ENCODE data around the gene ARHGAP31.
"Not testable (repeated sequence)": the region's sequence is repeated elsewhere in the genome, so short reads cannot be mapped to it uniquely, and the experiment has no call there.

The ARHGAP31 gene

DNA sequence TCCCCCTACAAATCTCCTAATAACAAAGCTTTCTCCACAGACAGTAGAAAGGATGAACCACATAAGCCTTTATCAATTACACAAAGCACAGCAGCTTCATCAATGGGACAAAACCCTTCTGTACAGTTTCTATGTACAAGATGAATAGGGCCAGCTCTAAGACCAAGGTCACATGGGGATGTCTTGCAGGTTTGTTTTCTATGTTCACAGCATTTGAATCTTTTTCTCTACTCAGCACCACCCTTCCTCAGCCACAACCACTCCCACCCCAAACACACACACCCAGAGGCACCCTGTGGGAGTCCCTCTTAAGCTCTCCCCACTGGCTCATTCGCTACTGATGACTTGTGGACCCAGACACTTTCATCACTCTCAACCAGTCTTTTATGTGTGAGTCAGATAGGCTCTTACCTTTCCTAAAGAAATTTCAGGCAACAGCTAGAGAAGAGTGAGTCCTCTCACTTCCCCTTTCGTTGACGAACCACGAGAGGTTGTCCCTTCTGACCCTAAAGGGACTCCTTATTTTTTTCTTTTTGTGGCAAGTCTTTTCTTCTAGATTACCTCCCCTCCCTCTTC is 57.9 kb downstream of the ARHGAP31 start:
- peak overlapping the region; percentile 45 for H3K4me3 ChIP-seq (ENCODE audit: low read length)
- H3K4me1 ChIP-seq (ENCODE audit: low read length): peaks cover 30% of the 10 kb centered on the region
- H3K36me3 ChIP-seq (replicated peaks; ENCODE audit: low read depth, low read length): no peaks in the 10 kb centered on the region
- no peak overlapping the region for H2AFZ ChIP-seq (ENCODE audit: low read depth, low read length)
- H3K9ac ChIP-seq (ENCODE audit: low read length): peak overlapping the region; percentile 19
- TF ChIP-seq, protein P1, sequence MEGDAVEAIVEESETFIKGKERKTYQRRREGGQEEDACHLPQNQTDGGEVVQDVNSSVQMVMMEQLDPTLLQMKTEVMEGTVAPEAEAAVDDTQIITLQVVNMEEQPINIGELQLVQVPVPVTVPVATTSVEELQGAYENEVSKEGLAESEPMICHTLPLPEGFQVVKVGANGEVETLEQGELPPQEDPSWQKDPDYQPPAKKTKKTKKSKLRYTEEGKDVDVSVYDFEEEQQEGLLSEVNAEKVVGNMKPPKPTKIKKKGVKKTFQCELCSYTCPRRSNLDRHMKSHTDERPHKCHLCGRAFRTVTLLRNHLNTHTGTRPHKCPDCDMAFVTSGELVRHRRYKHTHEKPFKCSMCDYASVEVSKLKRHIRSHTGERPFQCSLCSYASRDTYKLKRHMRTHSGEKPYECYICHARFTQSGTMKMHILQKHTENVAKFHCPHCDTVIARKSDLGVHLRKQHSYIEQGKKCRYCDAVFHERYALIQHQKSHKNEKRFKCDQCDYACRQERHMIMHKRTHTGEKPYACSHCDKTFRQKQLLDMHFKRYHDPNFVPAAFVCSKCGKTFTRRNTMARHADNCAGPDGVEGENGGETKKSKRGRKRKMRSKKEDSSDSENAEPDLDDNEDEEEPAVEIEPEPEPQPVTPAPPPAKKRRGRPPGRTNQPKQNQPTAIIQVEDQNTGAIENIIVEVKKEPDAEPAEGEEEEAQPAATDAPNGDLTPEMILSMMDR (IDR thresholded peaks at IDR 0.05; ENCODE audit: low read depth, low read length): no peak
- no peaks in the 10 kb centered on the region for H3K27me3 ChIP-seq (ENCODE audit: low read depth, low read length)
- peak overlapping the region; percentile 66 for H3K4me2 ChIP-seq (ENCODE audit: low read length)
- peak overlapping the region; percentile 71 for H3K27ac ChIP-seq (ENCODE audit: low read length)
- H3K9me3 ChIP-seq (ENCODE audit: insufficient read depth, low read length): no peaks in the 10 kb centered on the region
- 0 out of 2 replicates have a peak, but pooled peaks cover 7% of the 10 kb centered on the region for H4K20me1 ChIP-seq (ENCODE audit: insufficient read depth, low read length)
- H3K79me2 ChIP-seq (ENCODE audit: low read length): no peaks in the 10 kb centered on the region

DNA sequence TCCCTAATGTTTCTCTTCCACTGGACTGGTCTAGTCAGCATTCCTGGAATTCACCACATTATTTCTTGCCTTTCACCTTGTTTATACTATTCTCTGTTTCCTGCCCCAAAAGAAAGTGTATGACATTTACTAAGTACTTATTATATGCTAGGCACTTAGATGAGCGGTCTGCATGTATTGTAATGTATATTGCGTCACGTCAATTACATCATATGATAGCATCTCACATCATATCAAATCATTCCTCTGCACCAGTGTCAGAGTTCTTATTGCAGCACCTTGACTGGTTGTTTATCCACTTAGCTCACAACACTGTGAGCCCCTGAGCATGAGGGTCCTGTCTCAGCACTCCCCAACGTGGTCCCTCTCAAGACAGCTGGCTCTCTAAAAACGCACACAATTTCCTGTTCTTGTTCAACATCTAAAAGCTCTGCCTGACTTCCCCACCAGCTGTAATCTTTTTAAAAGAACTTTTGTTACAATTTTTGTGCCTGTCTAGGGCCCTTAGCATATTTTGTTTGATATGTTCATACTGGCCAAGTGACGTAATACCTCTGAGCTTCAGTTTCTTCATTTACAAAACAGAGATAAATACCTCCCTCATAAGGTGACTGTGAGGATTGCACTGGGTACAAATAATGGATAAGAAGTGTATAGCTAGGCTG is 58.8 kb downstream of the ARHGAP31 start:
- H3K4me3 ChIP-seq (ENCODE audit: low read length): peak overlapping the region; percentile 45; the same call in 1 of the 2 replicates
- H3K9me3 ChIP-seq (ENCODE audit: insufficient read depth, low read length): no peaks in the 10 kb centered on the region
- H3K4me1 ChIP-seq (ENCODE audit: low read length): peaks cover 33% of the 10 kb centered on the region
- no peak for TF ChIP-seq EZH2phosphoT487 (IDR thresholded peaks at IDR 0.05; ENCODE audit: low read depth)
- TF ChIP-seq, protein P1 (IDR thresholded peaks at IDR 0.05; ENCODE audit: low read depth, low read length): peak; percentile 63
- H4K20me1 ChIP-seq (ENCODE audit: insufficient read depth, low read length): 0 out of 2 replicates have a peak, but pooled peaks cover 7% of the 10 kb centered on the region
- H3K36me3 ChIP-seq (replicated peaks; ENCODE audit: low read depth, low read length): no peaks in the 10 kb centered on the region
- no peaks in the 10 kb centered on the region for H3K79me2 ChIP-seq (ENCODE audit: low read length)
- peak overlapping the region; percentile 71 for H3K27ac ChIP-seq (ENCODE audit: low read length)
- no peak overlapping the region for H2AFZ ChIP-seq (ENCODE audit: low read depth, low read length)
- H3K27me3 ChIP-seq (ENCODE audit: low read depth, low read length): no peaks in the 10 kb centered on the region
- peak overlapping the region; percentile 66 for H3K4me2 ChIP-seq (ENCODE audit: low read length)
- H3K9ac ChIP-seq (ENCODE audit: low read length): no peak overlapping the region

GRCh38 chr3:119355608-119356007 is 61.4 kb downstream of the ARHGAP31 start:
- not testable (repeated sequence) for H3K4me2 ChIP-seq (ENCODE audit: low read length); H3K27me3 ChIP-seq (ENCODE audit: low read depth, low read length); H3K4me3 ChIP-seq (ENCODE audit: low read length); H3K9me3 ChIP-seq (ENCODE audit: insufficient read depth, low read length); H3K9ac ChIP-seq (ENCODE audit: low read length); H2AFZ ChIP-seq (ENCODE audit: low read depth, low read length); H3K27ac ChIP-seq (ENCODE audit: low read length); H3K79me2 ChIP-seq (ENCODE audit: low read length); H4K20me1 ChIP-seq (ENCODE audit: insufficient read depth, low read length); H3K36me3 ChIP-seq (replicated peaks; ENCODE audit: low read depth, low read length)
- H3K4me1 ChIP-seq (ENCODE audit: low read length): peaks cover 46% of the 10 kb centered on the region

DNA sequence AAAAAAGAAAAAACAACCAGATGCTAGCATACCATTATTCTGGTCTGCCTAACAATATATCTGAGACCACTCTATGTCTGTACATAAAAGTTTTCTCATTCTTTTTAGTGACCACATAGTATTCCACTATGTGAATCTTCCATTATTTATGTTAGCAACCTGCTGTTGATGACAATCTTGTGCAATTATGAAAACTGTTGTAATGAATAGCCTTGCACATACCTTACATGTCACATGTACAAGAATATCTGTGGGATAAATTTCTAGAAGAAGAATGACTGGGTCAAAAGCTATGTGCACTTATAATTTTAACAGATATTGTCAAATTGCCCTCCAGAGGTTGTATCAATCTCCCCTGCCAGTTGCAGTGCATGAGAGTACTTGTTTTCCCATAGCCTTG is 62.5 kb downstream of the ARHGAP31 start:
- Histone ChIP-seq H3K4me3 (ENCODE audit: low read length) (no peak overlapping the region), H3K4me1 (ENCODE audit: low read length) (peaks cover 42% of the 10 kb centered on the region), H3K4me2 (ENCODE audit: low read length) (no peak overlapping the region), H4K20me1 (ENCODE audit: insufficient read depth, low read length) (0 out of 2 replicates have a peak, but pooled peaks cover 7% of the 10 kb centered on the region), H3K79me2 (ENCODE audit: low read length) (no peaks in the 10 kb centered on the region), H3K9ac (ENCODE audit: low read length) (no peak overlapping the region), H2AFZ (ENCODE audit: low read depth, low read length) (no peak overlapping the region), H3K27ac (ENCODE audit: low read length) (no peak overlapping the region), H3K36me3 (replicated peaks; ENCODE audit: low read depth, low read length) (no peaks in the 10 kb centered on the region), H3K9me3 (ENCODE audit: insufficient read depth, low read length) (no peaks in the 10 kb centered on the region), H3K27me3 (ENCODE audit: low read depth, low read length) (no peaks in the 10 kb centered on the region)
- TF ChIP-seq, protein P1 (IDR thresholded peaks at IDR 0.05; ENCODE audit: low read depth, low read length): no peak
- TF ChIP-seq EZH2phosphoT487 (IDR thresholded peaks at IDR 0.05; ENCODE audit: low read depth): no peak
